NCI-H2081 treated with DMSO at 0.1 percent for 48 hours (cell line): ENCODE results near the gene CD96.
"Not testable (repeated sequence)": the region's sequence is repeated elsewhere in the genome, so short reads cannot be mapped to it uniquely, and the experiment has no call there.

Source experiments
- DNase-seq: peaks from one replicate; lab custom pipeline; 2025; lab: John Stamatoyannopoulos, UW

Gene CD96

GRCh38 chr3:111541911-111542483 lies at the start of gene CD96:
Gene CD96, plus strand, starts transcription at chr3:111542197. Its CDS starts 52 bp downstream, at chr3:111542249.
- no peak for DNase-seq

GRCh38 chr3:111493276-111493675 lies 48.7 kb upstream of the CD96 start:
- DNase-seq = no peak

- no peak for DNase-seq
These were observed 45.0 kb upstream of the CD96 start for GRCh38 chr3:111496894-111497559.

- DNase-seq = no peak
These were observed 44.0 kb upstream of the CD96 start for GRCh38 chr3:111498022-111498421.

GRCh38 chr3:111506435-111506834 lies 35.6 kb upstream of the CD96 start:
- DNase-seq = no peak

- no peak for DNase-seq
These were observed 32.7 kb upstream of the CD96 start for GRCh38 chr3:111509308-111509707.

- no peak for DNase-seq
These were observed 24.2 kb upstream of the CD96 start for GRCh38 chr3:111517801-111518200.

- no peak for DNase-seq
These were observed 22.7 kb upstream of the CD96 start for GRCh38 chr3:111519178-111519855.

GRCh38 chr3:111521891-111522290 lies 20.1 kb upstream of the CD96 start:
- no peak for DNase-seq

GRCh38 chr3:111524486-111524885 lies 17.5 kb upstream of the CD96 start:
- not testable (repeated sequence) for DNase-seq

GRCh38 chr3:111531446-111531845 lies 10.6 kb upstream of the CD96 start:
- no peak for DNase-seq

- DNase-seq = no peak
These were observed 7.3 kb upstream of the CD96 start for GRCh38 chr3:111534701-111535100.

GRCh38 chr3:111538111-111538510 lies 3.9 kb upstream of the CD96 start:
- no peak for DNase-seq

GRCh38 chr3:111538681-111539083 lies 3.3 kb upstream of the CD96 start:
- no peak for DNase-seq

- peak; percentile 30 for DNase-seq
These were observed 2.4 kb upstream of the CD96 start for GRCh38 chr3:111539351-111540331.

- DNase-seq = no peak
These were observed 606 bp upstream of the CD96 start for GRCh38 chr3:111541391-111541790.

GRCh38 chr3:111542611-111543300 lies 759 bp downstream of the CD96 start:
- DNase-seq = no peak

- no peak for DNase-seq
These were observed 3.4 kb downstream of the CD96 start for GRCh38 chr3:111545349-111545748.

GRCh38 chr3:111547631-111548030 lies 5.6 kb downstream of the CD96 start:
- DNase-seq = no peak

GRCh38 chr3:111548092-111548491 lies 6.1 kb downstream of the CD96 start:
- no peak for DNase-seq

- no peak for DNase-seq
These were observed 6.8 kb downstream of the CD96 start for GRCh38 chr3:111548756-111549155.

- not testable (repeated sequence) for DNase-seq
These were observed 19.9 kb downstream of the CD96 start for GRCh38 chr3:111561902-111562301.
